ENCODE data around the gene HNRNPAB. TPM values are rescaled to one million over a fixed set of nuclear protein-coding genes. Genes with fewer than 3 reads are reported as not detected.

The HNRNPAB gene
- total and polyA plus RNA-seq, 4 donors = 33.7 to 66.3 (median 50.4) TPM

- Histone ChIP-seq H3K27ac (ENCODE audit: low read depth in 1 of 2, low read length in 2 of 2) (peak overlapping the region in 1 of 2 donors; percentile 58), H3K9me3 (ENCODE audit: control insufficient read depth in 4 of 4, low read length in 3 of 4) (no peaks in the 10 kb centered on the region), H3K36me3 (ENCODE audit: control insufficient read depth in 4 of 4, insufficient read depth in 3 of 4, low read depth in 1 of 4, low read length in 3 of 4) (no peaks in the 10 kb centered on the region), H3K27me3 (ENCODE audit: control insufficient read depth in 4 of 4, insufficient read depth in 4 of 4, low read length in 3 of 4) (no peaks in the 10 kb centered on the region), H3K4me1 (ENCODE audit: control insufficient read depth in 4 of 4, insufficient read depth in 4 of 4, low read length in 3 of 4) (peaks cover 17 to 32% (median 26%) of the 10 kb centered on the region in 4 donors), H3K9ac (ENCODE audit: low read depth in 1 of 2, low read length in 2 of 2) (no peak overlapping the region), H3K4me3 (ENCODE audit: low read depth in 1 of 3, low read length in 3 of 3) (no peak overlapping the region)
- 85% methylated on average over 15 of the region's 15 CpGs for WGBS
- TF ChIP-seq GABPA (IDR thresholded peaks at IDR 0.05 in 1 of 2, conservative IDR thresholded peaks at IDR 0.05 in 1 of 2) = no peak
- DNase-seq (ENCODE audit: low spot score) = no peak
Measured at GRCh38 chr5:178241688-178242231, 37.4 kb downstream of the HNRNPAB start.

DNA sequence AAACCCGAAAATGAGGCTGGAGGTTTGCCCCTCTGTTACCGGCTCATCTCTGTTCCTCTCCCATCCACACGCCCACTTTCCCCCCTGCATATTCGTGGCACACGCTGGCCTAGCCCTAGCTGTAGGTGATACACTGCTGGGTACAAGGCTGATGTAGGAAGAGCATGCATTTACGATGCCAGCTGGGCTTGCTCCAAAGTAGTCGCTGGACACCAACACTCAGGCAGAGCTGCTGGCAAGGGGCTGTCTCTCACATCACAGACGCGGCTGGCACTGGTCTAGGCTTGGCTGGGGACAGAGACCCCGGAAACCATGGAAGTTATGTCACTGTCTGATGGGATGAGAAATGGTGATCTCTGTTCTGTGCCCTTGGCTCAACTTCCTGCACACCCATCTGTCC lies 38.1 kb downstream of the HNRNPAB start:
- TF ChIP-seq, protein P1, sequence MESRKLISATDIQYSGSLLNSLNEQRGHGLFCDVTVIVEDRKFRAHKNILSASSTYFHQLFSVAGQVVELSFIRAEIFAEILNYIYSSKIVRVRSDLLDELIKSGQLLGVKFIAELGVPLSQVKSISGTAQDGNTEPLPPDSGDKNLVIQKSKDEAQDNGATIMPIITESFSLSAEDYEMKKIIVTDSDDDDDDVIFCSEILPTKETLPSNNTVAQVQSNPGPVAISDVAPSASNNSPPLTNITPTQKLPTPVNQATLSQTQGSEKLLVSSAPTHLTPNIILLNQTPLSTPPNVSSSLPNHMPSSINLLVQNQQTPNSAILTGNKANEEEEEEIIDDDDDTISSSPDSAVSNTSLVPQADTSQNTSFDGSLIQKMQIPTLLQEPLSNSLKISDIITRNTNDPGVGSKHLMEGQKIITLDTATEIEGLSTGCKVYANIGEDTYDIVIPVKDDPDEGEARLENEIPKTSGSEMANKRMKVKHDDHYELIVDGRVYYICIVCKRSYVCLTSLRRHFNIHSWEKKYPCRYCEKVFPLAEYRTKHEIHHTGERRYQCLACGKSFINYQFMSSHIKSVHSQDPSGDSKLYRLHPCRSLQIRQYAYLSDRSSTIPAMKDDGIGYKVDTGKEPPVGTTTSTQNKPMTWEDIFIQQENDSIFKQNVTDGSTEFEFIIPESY (IDR thresholded peaks at IDR 0.05) = no peak
- TF ChIP-seq FOXA1 (IDR thresholded peaks at IDR 0.05) = no peak
- no peak for TF ChIP-seq HNF4G (IDR thresholded peaks at IDR 0.05)
- TF ChIP-seq JUND (IDR thresholded peaks at IDR 0.05) = no peak
- TF ChIP-seq TAF1 (conservative IDR thresholded peaks at IDR 0.05) = no peak
- TF ChIP-seq SP1 (IDR thresholded peaks at IDR 0.05) = no peak
- no peak for TF ChIP-seq YY1 (IDR thresholded peaks at IDR 0.05)
- TF ChIP-seq EGR1 (IDR thresholded peaks at IDR 0.05; ENCODE audit: low read depth in 2 of 2) = no peak
- TF ChIP-seq FOXA2 (IDR thresholded peaks at IDR 0.05) = no peak
- TF ChIP-seq RAD21 (IDR thresholded peaks at IDR 0.05) = no peak
- no peak for TF ChIP-seq NR2F2 (IDR thresholded peaks at IDR 0.05)
- TF ChIP-seq GABPA (IDR thresholded peaks at IDR 0.05 in 1 of 2, conservative IDR thresholded peaks at IDR 0.05 in 1 of 2) = no peak
- no peak overlapping the region for H3K9ac ChIP-seq (ENCODE audit: low read depth in 1 of 2, low read length in 2 of 2)
- no peaks in the 10 kb centered on the region for H3K9me3 ChIP-seq (ENCODE audit: control insufficient read depth in 4 of 4, low read length in 3 of 4)
- no peak overlapping the region for H3K27ac ChIP-seq (ENCODE audit: low read depth in 1 of 2, low read length in 2 of 2)
- H3K36me3 ChIP-seq (ENCODE audit: control insufficient read depth in 4 of 4, insufficient read depth in 3 of 4, low read depth in 1 of 4, low read length in 3 of 4) = no peaks in the 10 kb centered on the region
- peaks cover 11 to 25% (median 20%) of the 10 kb centered on the region in 4 donors for H3K4me1 ChIP-seq (ENCODE audit: control insufficient read depth in 4 of 4, insufficient read depth in 4 of 4, low read length in 3 of 4)
- no peaks in the 10 kb centered on the region for H3K27me3 ChIP-seq (ENCODE audit: control insufficient read depth in 4 of 4, insufficient read depth in 4 of 4, low read length in 3 of 4)
- 87% methylated on average over 10 of the region's 10 CpGs for WGBS
- H3K4me3 ChIP-seq (ENCODE audit: low read depth in 1 of 3, low read length in 3 of 3) = no peak overlapping the region
- DNase-seq (ENCODE audit: low spot score) = no peak

GRCh38 chr5:178244576-178244975 lies 40.2 kb downstream of the HNRNPAB start:
- Histone ChIP-seq H3K9me3 (ENCODE audit: control insufficient read depth in 4 of 4, low read length in 3 of 4) (no peaks in the 10 kb centered on the region), H3K4me1 (ENCODE audit: control insufficient read depth in 4 of 4, insufficient read depth in 4 of 4, low read length in 3 of 4) (peaks cover 0 to 13% (median 9%) of the 10 kb centered on the region in 4 donors), H3K27me3 (ENCODE audit: control insufficient read depth in 4 of 4, insufficient read depth in 4 of 4, low read length in 3 of 4) (no peaks in the 10 kb centered on the region), H3K4me3 (ENCODE audit: low read depth in 1 of 3, low read length in 3 of 3) (no peak overlapping the region), H3K36me3 (ENCODE audit: control insufficient read depth in 4 of 4, insufficient read depth in 3 of 4, low read depth in 1 of 4, low read length in 3 of 4) (no peaks in the 10 kb centered on the region), H3K27ac (ENCODE audit: low read depth in 1 of 2, low read length in 2 of 2) (no peak overlapping the region), H3K9ac (ENCODE audit: low read depth in 1 of 2, low read length in 2 of 2) (no peak overlapping the region)
- 80% methylated on average over 2 of the region's 2 CpGs for WGBS
- no peak for DNase-seq (ENCODE audit: low spot score)
- TF ChIP-seq, protein P2, sequence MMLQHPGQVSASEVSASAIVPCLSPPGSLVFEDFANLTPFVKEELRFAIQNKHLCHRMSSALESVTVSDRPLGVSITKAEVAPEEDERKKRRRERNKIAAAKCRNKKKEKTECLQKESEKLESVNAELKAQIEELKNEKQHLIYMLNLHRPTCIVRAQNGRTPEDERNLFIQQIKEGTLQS (IDR thresholded peaks at IDR 0.05) = no peak
- TF ChIP-seq, protein P3, sequence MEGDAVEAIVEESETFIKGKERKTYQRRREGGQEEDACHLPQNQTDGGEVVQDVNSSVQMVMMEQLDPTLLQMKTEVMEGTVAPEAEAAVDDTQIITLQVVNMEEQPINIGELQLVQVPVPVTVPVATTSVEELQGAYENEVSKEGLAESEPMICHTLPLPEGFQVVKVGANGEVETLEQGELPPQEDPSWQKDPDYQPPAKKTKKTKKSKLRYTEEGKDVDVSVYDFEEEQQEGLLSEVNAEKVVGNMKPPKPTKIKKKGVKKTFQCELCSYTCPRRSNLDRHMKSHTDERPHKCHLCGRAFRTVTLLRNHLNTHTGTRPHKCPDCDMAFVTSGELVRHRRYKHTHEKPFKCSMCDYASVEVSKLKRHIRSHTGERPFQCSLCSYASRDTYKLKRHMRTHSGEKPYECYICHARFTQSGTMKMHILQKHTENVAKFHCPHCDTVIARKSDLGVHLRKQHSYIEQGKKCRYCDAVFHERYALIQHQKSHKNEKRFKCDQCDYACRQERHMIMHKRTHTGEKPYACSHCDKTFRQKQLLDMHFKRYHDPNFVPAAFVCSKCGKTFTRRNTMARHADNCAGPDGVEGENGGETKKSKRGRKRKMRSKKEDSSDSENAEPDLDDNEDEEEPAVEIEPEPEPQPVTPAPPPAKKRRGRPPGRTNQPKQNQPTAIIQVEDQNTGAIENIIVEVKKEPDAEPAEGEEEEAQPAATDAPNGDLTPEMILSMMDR (IDR thresholded peaks at IDR 0.05; ENCODE audit: low read depth, low read length, missing input control) = no peak
- TF ChIP-seq SP1 (IDR thresholded peaks at IDR 0.05) (no peak), JUND (IDR thresholded peaks at IDR 0.05) (no peak), RAD21 (IDR thresholded peaks at IDR 0.05) (no peak), TAF1 (conservative IDR thresholded peaks at IDR 0.05) (no peak), YY1 (IDR thresholded peaks at IDR 0.05) (no peak), HNF4A (conservative IDR thresholded peaks at IDR 0.05) (no peak), HNF4G (IDR thresholded peaks at IDR 0.05) (no peak), NR2F2 (IDR thresholded peaks at IDR 0.05) (no peak), FOXA1 (IDR thresholded peaks at IDR 0.05) (no peak), RXRA (IDR thresholded peaks at IDR 0.05) (no peak), GABPA (IDR thresholded peaks at IDR 0.05 in 1 of 2, conservative IDR thresholded peaks at IDR 0.05 in 1 of 2) (no peak), FOXA2 (IDR thresholded peaks at IDR 0.05) (no peak), EGR1 (IDR thresholded peaks at IDR 0.05; ENCODE audit: low read depth in 2 of 2) (no peak)
- TF ChIP-seq, protein P4, sequence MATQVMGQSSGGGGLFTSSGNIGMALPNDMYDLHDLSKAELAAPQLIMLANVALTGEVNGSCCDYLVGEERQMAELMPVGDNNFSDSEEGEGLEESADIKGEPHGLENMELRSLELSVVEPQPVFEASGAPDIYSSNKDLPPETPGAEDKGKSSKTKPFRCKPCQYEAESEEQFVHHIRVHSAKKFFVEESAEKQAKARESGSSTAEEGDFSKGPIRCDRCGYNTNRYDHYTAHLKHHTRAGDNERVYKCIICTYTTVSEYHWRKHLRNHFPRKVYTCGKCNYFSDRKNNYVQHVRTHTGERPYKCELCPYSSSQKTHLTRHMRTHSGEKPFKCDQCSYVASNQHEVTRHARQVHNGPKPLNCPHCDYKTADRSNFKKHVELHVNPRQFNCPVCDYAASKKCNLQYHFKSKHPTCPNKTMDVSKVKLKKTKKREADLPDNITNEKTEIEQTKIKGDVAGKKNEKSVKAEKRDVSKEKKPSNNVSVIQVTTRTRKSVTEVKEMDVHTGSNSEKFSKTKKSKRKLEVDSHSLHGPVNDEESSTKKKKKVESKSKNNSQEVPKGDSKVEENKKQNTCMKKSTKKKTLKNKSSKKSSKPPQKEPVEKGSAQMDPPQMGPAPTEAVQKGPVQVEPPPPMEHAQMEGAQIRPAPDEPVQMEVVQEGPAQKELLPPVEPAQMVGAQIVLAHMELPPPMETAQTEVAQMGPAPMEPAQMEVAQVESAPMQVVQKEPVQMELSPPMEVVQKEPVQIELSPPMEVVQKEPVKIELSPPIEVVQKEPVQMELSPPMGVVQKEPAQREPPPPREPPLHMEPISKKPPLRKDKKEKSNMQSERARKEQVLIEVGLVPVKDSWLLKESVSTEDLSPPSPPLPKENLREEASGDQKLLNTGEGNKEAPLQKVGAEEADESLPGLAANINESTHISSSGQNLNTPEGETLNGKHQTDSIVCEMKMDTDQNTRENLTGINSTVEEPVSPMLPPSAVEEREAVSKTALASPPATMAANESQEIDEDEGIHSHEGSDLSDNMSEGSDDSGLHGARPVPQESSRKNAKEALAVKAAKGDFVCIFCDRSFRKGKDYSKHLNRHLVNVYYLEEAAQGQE (IDR thresholded peaks at IDR 0.05) = no peak
- TF ChIP-seq, protein P1 (IDR thresholded peaks at IDR 0.05) = no peak
